ENCODE results near the gene KRTAP10-4.

The KRTAP10-4 gene

DNA sequence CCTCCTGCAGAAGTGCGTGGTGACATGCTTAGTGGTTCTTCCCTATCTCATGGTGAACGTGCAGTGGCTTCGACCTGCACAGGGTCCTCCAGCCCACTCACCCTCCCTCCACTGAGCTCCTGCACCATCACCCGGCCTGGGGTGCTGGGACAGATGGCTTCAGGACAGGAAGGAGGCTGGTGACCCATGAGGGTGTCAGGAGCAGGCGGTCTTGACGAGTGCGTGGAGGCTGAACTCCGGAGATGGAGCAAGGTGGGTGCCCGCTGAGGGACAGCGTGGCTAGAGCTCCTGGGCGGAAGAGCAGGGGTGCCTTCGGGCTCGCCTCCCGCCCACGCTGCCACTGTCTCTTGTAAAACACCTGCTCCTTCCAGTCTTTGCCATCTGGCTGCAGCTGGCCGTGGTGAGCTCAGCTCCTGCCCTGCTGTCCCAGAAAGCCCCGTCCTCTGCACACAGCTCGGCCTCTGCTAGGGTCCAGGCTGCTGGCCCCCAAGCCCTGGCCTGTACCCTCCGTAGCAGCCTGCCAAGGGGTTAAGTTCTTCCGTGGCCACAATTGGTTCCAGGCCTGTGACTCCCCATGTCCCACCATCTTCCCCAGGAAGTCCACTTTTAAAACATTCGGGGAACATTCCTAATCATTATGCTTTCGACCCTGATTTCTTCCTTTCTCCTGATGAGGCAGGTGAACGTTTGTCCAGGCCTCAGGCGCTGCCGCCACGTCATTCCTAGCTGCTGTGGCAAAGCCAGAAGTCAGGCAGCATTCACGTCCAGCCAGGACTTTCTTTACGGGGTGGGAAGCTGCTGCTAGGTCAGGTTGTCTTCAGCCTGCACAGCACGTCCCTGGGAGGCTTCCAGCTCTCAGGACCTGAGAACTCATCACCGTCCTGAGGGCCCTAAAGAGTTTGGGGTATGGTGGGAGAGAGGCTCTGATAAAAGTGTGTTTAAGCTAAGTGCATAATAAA lies 41.6 kb upstream of the KRTAP10-4 start:
- no peak overlapping the region for H3K4me3 Mint-ChIP-seq
- H3K36me3 Mint-ChIP-seq = no peaks in the 10 kb centered on the region
- DNase-seq (ENCODE audit: low spot score in 2 of 2) = no peak
- H3K4me1 Mint-ChIP-seq = no peaks in the 10 kb centered on the region
- H3K9me3 Mint-ChIP-seq = no peaks in the 10 kb centered on the region
- ATAC-seq = no peak
- no peak overlapping the region for H3K27ac Mint-ChIP-seq

DNA sequence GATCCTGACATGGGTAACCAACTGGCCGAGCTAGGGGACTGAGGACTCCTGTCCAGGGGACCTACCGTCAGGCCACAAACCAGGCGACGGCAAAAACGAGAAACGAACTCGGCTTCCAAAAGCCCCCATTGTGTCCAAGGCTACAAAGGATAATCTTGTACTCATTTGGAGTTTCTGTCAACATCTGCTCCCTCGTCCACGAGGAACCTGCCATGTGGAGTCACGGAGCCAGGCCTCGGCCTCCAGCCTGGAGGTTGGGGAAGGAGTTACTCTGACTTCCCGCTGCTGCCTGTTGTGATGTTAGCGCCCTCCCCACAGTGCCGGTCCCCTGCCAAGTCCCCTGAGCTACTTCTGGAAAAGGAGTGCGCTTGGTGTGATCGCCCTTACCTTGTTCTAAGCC lies 40.8 kb upstream of the KRTAP10-4 start:
- Mint-ChIP-seq H3K36me3 (no peaks in the 10 kb centered on the region), H3K9me3 (no peaks in the 10 kb centered on the region), H3K27ac (no peak overlapping the region), H3K4me3 (no peak overlapping the region), H3K4me1 (no peaks in the 10 kb centered on the region)
- no peak for DNase-seq (ENCODE audit: low spot score in 2 of 2)
- no peak for ATAC-seq

DNA sequence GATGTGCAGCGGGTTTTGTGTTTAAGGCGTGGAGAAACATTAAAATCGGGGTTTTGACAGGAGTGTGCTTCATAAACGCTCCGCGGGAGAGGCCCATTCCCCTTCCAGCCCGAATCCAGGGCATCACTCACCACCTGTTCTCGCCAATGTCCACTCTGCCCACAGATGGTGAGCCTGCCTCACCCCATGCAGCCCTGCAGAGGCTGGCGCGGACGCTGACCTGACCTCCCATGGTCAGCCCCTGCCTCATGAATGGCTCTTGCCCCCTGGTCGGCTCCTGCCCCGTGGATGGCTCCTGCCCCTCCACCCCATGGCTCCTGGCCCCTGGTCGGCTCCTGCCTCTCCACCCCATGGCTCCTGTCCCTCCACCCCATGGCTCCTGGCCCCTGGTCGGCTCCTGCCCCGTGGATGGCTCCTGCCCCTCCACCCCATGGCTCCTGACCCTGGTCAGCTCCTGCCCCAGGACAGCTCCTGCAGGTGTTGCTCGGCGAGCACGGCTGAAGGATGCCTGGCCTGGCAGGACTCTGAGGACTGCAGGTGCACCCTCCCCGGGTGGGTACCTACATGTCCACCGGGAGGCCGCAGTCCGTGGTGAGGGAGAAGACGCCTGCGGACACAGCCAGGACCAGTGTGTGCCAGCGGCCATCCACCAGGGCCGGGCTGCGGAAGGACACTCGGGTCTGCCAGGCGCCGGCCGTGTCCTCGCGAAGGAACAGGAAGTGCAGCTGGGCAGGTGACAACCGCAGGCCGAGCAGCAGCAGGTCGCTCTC lies 40.2 kb upstream of the KRTAP10-4 start:
- Mint-ChIP-seq H3K9me3 (no peaks in the 10 kb centered on the region), H3K4me1 (no peaks in the 10 kb centered on the region), H3K36me3 (no peaks in the 10 kb centered on the region), H3K27ac (no peak overlapping the region), H3K4me3 (no peak overlapping the region)
- no peak for ATAC-seq
- no peak for DNase-seq (ENCODE audit: low spot score in 2 of 2)

DNA sequence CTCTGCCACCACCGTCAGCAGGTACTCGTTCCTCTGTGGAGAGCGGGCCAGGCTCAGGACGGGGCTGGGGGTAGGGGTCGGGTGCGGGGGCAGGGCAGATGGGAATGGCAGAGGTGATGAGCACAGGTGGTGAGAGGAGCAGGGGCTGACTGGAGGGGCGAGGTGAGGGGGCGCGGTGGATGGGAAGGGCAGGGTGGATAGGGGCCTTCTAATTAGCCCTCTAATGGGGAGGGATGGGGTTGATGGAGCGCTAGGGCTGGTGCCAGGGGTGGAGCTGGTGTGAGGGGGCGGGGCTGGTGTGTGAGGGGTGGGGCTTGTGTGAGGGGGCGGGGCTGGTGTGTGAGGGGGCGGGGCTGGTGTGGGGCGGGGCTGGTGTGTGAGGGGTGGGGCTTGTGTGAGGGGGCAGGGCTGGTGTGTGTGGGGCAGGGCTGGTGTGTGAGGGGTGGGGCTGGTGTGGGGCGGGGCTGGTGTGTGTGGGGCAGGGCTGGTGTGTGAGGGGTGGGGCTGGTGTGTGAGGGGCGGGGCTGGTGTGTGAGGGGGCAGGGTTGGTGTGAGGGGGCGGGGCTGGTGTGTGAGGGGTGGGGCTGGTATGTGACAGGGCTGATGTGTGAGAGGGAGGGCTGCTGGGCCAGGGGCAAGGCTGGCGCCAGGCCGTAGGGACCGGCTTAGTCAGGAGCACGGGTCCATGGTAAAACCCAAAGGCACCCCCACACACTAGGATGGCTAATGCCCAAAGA lies 39.5 kb upstream of the KRTAP10-4 start:
- Mint-ChIP-seq H3K4me3 (no peak overlapping the region), H3K36me3 (no peaks in the 10 kb centered on the region), H3K4me1 (no peaks in the 10 kb centered on the region), H3K27ac (no peak overlapping the region), H3K9me3 (no peaks in the 10 kb centered on the region)
- ATAC-seq (no peak), DNase-seq (ENCODE audit: low spot score in 2 of 2) (no peak)

GRCh38 chr21:44534688-44535087 lies 38.8 kb upstream of the KRTAP10-4 start:
- DNase-seq (ENCODE audit: low spot score in 2 of 2) = no peak
- Mint-ChIP-seq H3K27ac (no peak overlapping the region), H3K9me3 (no peaks in the 10 kb centered on the region), H3K4me3 (no peak overlapping the region), H3K4me1 (no peaks in the 10 kb centered on the region), H3K36me3 (no peaks in the 10 kb centered on the region)
- ATAC-seq = peak; percentile 46

DNA sequence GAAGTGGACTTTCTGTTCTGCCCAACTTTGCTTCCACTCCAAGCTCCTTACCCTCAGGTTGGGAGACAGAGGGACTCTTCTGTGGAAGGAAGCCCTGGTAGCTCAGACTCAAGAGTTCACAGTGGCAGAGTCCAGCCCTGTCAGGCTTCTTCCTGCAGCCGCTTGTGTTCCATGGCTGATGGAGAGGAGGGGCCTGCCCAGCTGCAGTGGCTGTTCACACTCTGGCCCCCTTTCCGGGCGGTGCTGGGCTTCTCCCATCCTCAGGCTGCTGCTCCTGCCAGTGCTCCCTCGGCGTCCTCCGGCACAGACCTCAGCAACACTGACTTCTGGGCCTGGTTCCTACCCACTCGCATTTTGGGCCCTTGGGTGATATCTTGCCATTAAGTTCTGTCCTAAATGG lies 37.6 kb upstream of the KRTAP10-4 start:
- DNase-seq (ENCODE audit: low spot score in 2 of 2) = no peak
- Mint-ChIP-seq H3K9me3 (no peaks in the 10 kb centered on the region), H3K4me3 (no peak overlapping the region), H3K36me3 (no peaks in the 10 kb centered on the region), H3K27ac (no peak overlapping the region), H3K4me1 (no peaks in the 10 kb centered on the region)
- no peak for ATAC-seq

- Mint-ChIP-seq H3K27ac (no peak overlapping the region), H3K9me3 (no peaks in the 10 kb centered on the region), H3K4me3 (no peak overlapping the region), H3K36me3 (no peaks in the 10 kb centered on the region), H3K4me1 (no peaks in the 10 kb centered on the region)
- DNase-seq (ENCODE audit: low spot score in 2 of 2) = no peak
- ATAC-seq = no peak
These were observed 35.3 kb upstream of the KRTAP10-4 start for GRCh38 chr21:44537930-44538911.

DNA sequence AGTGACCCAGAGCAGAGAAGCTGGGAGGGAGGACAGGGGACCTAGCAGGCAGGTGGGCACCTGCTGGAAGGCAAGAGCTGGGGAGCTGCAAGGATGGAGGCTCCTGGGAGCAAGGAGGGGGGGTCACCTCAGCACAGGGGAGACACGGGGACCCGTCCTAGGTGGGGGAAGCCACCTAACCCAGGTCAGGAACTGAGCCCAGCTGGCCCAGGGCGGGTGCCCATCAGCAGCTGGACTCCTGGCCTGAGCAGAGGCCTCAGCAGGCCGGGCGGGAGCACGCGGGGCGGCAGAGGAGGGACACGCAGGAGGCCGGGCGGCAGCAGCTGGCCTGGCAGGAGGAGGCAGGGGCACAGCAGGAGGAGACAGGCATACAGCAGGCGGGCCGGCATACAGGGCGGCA lies 34.5 kb upstream of the KRTAP10-4 start:
- no peak overlapping the region for H3K4me3 Mint-ChIP-seq
- H3K27ac Mint-ChIP-seq = no peak overlapping the region
- H3K36me3 Mint-ChIP-seq = no peaks in the 10 kb centered on the region
- H3K9me3 Mint-ChIP-seq = no peaks in the 10 kb centered on the region
- no peaks in the 10 kb centered on the region for H3K4me1 Mint-ChIP-seq
- ATAC-seq (no peak), DNase-seq (ENCODE audit: low spot score in 2 of 2) (no peak)

DNA sequence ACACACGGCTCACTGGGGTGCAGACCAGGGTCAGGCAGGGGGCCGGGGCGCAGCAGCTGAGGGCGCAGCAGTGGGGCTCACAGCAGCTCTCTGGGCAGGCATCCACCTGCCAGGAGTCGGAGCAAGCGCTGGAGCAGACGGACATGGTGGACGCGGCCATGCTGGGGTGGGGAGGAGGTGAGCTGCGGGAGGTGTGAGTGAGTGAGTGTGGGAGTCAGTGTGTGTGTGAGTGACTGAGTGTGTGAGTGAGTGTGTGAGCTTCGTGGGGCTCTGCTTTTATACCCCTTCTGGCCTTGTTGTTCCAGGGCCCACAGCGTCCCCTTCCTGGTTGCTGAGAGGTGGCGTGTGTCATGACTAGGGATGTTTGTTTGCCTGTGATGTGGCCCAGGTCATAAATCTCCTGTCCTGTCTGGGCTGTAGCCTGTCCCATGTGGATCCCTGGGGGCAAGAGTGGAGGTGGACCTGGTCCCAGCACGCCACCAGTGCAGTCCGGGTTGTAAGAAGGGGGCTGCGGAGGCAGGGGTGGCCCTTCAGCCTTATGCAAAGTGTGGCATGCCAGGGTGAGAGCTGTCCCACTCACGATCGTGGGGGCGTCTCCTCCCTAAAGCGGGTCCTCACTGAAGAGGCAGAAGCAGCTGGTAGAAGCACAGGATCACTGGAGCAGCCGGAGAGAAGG lies 33.4 kb upstream of the KRTAP10-4 start, which contains the start of gene KRTAP10-1:
Gene KRTAP10-1 (minus strand): TSS at position 205 of the 676 bp plus-strand sequence. CDS start 45 bp downstream, at position 160.
- H3K27ac Mint-ChIP-seq = no peak within 1 kb of the TSS
- H3K9me3 Mint-ChIP-seq = no peaks in the 10 kb centered on the region
- no peak within 1 kb of the TSS for H3K4me3 Mint-ChIP-seq
- H3K4me1 Mint-ChIP-seq = no peaks in the 10 kb centered on the region
- DNase-seq (ENCODE audit: low spot score in 2 of 2) (peak in 1 of 2 donors; percentile 45), ATAC-seq (no peak)
- no peaks in the 10 kb centered on the region for H3K36me3 Mint-ChIP-seq

DNA sequence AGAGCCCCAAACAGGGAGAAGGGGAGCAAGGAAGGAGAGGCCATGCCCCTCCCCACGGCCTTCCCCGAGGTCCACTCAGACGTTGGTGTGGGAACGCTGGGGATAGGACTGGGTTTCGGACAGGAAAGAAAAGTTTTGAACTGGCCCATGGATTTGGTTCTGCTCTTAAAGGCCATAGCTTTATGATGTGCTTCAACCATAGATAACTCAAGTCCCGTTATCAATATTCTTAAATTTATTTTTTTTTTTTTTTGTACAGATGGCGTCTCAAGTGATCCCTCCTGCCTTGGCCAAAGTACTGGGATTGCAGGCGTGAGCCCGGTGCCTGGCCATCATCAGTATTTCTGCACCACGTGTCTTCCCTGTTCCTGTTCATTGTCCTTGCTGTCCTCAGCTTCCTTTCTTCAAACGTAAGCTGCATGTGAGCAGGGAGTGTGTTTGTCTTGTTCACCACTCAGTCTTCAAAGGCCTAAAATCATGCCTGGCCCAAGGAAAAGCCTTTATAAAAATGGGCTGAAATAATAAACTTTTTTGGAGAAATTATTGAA lies 32.7 kb upstream of the KRTAP10-4 start:
- H3K4me3 Mint-ChIP-seq = no peak overlapping the region
- no peak overlapping the region for H3K27ac Mint-ChIP-seq
- peaks cover 5% of the 10 kb centered on the region for H3K9me3 Mint-ChIP-seq
- no peaks in the 10 kb centered on the region for H3K4me1 Mint-ChIP-seq
- no peaks in the 10 kb centered on the region for H3K36me3 Mint-ChIP-seq
- no peak for ATAC-seq
- DNase-seq (ENCODE audit: low spot score in 2 of 2) = no peak

GRCh38 chr21:44542716-44543115 lies 30.8 kb upstream of the KRTAP10-4 start:
- Mint-ChIP-seq H3K4me3 (no peak overlapping the region), H3K27ac (no peak overlapping the region), H3K9me3 (peaks cover 16% of the 10 kb centered on the region), H3K4me1 (peaks cover 8% of the 10 kb centered on the region), H3K36me3 (no peaks in the 10 kb centered on the region)
- no peak for DNase-seq (ENCODE audit: low spot score in 2 of 2)
- no peak for ATAC-seq

GRCh38 chr21:44544566-44544965 lies 29.0 kb upstream of the KRTAP10-4 start:
- H3K36me3 Mint-ChIP-seq = no peaks in the 10 kb centered on the region
- H3K27ac Mint-ChIP-seq = no peak overlapping the region
- peaks cover 17% of the 10 kb centered on the region for H3K9me3 Mint-ChIP-seq
- DNase-seq (ENCODE audit: low spot score in 2 of 2) (no peak), ATAC-seq (no peak)
- H3K4me3 Mint-ChIP-seq = no peak overlapping the region
- peaks cover 16% of the 10 kb centered on the region for H3K4me1 Mint-ChIP-seq

DNA sequence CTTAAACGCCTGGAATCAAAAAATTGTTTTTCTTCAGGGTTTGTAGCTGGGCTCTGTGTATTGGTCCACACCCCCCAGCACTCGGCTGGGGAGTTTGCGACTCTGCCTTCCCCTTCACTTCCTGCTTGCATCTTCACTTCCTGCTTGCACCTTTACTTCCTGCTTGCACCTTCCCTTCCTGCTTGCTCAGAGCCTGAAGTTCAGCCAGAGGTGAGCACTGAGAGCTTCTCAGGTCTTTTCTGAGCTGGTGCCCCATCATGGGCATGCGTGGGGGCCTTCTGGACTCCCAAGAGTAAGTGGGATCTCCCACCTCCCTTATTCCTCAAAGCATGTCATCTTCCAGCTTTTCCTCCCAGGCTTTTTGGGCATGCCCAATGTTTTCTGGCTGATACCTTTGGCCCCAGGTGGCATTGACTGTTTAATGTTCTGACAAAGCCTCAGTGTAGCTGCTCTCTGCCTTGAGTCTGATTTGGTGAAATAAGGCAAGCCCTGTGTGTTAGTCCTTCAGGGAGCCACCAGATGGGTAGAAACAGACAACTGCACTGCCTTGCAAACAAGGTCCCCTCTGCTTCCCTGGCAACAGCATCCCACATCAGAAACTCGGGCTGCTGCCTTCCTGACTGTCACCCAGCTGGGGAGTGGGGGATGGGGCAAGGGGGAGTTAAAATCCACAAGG lies 25.7 kb upstream of the KRTAP10-4 start:
- peak in 1 of 2 donors; percentile 48 for DNase-seq (ENCODE audit: low spot score in 2 of 2)
- H3K4me1 Mint-ChIP-seq = peaks cover 16% of the 10 kb centered on the region
- peak; percentile 48 for ATAC-seq
- H3K4me3 Mint-ChIP-seq = peak overlapping the region; percentile 51
- peak overlapping the region; percentile 94 for H3K27ac Mint-ChIP-seq
- peaks cover 17% of the 10 kb centered on the region for H3K9me3 Mint-ChIP-seq
- H3K36me3 Mint-ChIP-seq = no peaks in the 10 kb centered on the region
